ENCODE results near the gene ATP8B4. TPM values are rescaled to one million over a fixed set of nuclear protein-coding genes. Genes with fewer than 3 reads are reported as not detected.

The ATP8B4 gene
- total and polyA plus RNA-seq, 2 of the 8 experiments (the other 6 are each of a cell fraction or from before 2014, with no cell fraction given), result 0.17 to 0.24 TPM

DNA sequence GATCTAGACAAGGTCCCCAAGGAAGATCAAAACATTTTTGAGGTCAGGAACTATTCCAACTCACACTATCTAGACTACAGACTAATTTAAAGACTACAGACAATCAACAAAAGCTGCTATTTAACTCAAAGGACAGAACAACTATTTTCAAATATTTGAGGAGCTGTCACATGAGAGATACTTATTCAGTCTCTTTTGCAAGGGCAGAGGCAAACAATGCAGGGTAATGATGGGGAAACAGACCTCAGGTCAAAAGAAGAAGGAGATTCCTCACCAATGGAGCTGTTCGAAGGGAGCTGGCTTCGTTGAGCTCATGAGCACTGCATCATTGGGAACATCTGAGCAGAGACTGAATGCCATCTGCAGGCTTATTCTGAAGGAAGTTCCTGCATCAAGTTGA lies 266.3 kb downstream of the ATP8B4 start (continued):
- TF ChIP-seq, protein P1, sequence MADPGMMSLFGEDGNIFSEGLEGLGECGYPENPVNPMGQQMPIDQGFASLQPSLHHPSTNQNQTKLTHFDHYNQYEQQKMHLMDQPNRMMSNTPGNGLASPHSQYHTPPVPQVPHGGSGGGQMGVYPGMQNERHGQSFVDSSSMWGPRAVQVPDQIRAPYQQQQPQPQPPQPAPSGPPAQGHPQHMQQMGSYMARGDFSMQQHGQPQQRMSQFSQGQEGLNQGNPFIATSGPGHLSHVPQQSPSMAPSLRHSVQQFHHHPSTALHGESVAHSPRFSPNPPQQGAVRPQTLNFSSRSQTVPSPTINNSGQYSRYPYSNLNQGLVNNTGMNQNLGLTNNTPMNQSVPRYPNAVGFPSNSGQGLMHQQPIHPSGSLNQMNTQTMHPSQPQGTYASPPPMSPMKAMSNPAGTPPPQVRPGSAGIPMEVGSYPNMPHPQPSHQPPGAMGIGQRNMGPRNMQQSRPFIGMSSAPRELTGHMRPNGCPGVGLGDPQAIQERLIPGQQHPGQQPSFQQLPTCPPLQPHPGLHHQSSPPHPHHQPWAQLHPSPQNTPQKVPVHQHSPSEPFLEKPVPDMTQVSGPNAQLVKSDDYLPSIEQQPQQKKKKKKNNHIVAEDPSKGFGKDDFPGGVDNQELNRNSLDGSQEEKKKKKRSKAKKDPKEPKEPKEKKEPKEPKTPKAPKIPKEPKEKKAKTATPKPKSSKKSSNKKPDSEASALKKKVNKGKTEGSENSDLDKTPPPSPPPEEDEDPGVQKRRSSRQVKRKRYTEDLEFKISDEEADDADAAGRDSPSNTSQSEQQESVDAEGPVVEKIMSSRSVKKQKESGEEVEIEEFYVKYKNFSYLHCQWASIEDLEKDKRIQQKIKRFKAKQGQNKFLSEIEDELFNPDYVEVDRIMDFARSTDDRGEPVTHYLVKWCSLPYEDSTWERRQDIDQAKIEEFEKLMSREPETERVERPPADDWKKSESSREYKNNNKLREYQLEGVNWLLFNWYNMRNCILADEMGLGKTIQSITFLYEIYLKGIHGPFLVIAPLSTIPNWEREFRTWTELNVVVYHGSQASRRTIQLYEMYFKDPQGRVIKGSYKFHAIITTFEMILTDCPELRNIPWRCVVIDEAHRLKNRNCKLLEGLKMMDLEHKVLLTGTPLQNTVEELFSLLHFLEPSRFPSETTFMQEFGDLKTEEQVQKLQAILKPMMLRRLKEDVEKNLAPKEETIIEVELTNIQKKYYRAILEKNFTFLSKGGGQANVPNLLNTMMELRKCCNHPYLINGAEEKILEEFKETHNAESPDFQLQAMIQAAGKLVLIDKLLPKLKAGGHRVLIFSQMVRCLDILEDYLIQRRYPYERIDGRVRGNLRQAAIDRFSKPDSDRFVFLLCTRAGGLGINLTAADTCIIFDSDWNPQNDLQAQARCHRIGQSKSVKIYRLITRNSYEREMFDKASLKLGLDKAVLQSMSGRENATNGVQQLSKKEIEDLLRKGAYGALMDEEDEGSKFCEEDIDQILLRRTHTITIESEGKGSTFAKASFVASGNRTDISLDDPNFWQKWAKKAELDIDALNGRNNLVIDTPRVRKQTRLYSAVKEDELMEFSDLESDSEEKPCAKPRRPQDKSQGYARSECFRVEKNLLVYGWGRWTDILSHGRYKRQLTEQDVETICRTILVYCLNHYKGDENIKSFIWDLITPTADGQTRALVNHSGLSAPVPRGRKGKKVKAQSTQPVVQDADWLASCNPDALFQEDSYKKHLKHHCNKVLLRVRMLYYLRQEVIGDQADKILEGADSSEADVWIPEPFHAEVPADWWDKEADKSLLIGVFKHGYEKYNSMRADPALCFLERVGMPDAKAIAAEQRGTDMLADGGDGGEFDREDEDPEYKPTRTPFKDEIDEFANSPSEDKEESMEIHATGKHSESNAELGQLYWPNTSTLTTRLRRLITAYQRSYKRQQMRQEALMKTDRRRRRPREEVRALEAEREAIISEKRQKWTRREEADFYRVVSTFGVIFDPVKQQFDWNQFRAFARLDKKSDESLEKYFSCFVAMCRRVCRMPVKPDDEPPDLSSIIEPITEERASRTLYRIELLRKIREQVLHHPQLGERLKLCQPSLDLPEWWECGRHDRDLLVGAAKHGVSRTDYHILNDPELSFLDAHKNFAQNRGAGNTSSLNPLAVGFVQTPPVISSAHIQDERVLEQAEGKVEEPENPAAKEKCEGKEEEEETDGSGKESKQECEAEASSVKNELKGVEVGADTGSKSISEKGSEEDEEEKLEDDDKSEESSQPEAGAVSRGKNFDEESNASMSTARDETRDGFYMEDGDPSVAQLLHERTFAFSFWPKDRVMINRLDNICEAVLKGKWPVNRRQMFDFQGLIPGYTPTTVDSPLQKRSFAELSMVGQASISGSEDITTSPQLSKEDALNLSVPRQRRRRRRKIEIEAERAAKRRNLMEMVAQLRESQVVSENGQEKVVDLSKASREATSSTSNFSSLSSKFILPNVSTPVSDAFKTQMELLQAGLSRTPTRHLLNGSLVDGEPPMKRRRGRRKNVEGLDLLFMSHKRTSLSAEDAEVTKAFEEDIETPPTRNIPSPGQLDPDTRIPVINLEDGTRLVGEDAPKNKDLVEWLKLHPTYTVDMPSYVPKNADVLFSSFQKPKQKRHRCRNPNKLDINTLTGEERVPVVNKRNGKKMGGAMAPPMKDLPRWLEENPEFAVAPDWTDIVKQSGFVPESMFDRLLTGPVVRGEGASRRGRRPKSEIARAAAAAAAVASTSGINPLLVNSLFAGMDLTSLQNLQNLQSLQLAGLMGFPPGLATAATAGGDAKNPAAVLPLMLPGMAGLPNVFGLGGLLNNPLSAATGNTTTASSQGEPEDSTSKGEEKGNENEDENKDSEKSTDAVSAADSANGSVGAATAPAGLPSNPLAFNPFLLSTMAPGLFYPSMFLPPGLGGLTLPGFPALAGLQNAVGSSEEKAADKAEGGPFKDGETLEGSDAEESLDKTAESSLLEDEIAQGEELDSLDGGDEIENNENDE (IDR thresholded peaks at IDR 0.05; ENCODE audit: insufficient replicate concordance, low read length), result no peak
- TF ChIP-seq EZH2 (IDR thresholded peaks at IDR 0.05; ENCODE audit: low read depth, low read length, severe bottlenecking), result no peak
